Measurements from ENCODE around the gene MARK1. TPM values are rescaled to one million over a fixed set of nuclear protein-coding genes. Genes with fewer than 3 reads are reported as not detected.
"Not testable (repeated sequence)": the region's sequence is repeated elsewhere in the genome, so short reads cannot be mapped to it uniquely, and the experiment has no call there.

Gene MARK1
- total RNA-seq, 1 donor from 2014 or later = 6.1 TPM

- ATAC-seq = no peak
These were observed 1.6 kb downstream of the MARK1 start for GRCh38 chr1:220529521-220530020.

GRCh38 chr1:220533504-220534109 lies 5.7 kb downstream of the MARK1 start:
- ATAC-seq = no peak

DNA sequence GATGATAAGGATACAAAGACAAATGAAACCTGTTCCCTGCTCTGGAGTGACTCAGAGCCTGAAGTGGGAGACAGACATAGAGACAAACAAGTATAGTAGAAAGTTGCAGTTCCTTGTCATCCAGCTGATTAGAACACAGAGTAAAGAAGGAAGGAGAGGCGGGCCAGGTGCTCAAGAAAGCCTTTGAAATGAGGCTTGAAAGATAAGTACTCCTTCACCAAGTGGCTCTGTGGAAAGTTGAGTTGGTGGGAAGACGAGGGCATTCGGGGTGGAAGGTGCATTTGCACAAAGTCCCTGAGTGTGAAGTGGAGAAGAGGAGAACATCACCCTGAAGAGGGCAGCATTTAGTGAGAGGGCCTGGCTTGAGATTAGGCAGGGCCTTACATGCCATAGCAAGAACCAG lies 17.0 kb downstream of the MARK1 start:
- ATAC-seq = peak; percentile 69

- ATAC-seq = no peak
These were observed 23.0 kb downstream of the MARK1 start for GRCh38 chr1:220550811-220551399.

DNA sequence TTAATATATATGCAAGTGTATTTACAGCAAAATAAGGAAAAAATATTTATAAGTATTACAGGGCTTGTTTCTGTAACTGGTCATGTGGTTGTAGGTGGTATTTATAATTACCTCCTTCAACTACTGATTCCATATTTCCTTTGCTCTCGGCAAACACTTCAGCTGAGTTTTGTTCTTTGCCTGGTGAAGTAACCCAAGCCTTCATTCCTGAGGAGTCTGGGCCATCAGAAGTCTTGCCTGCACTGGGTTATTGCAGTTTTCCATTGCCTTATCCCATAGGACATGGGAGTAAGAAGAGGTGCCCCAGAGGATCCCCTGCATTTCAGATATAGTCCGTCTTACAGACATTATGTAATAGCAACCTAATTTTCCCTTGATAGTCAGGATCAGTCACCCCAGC lies 23.8 kb downstream of the MARK1 start:
- ATAC-seq = no peak

- ATAC-seq = peak; percentile 76
These were observed 24.8 kb downstream of the MARK1 start for GRCh38 chr1:220552672-220553260.

DNA sequence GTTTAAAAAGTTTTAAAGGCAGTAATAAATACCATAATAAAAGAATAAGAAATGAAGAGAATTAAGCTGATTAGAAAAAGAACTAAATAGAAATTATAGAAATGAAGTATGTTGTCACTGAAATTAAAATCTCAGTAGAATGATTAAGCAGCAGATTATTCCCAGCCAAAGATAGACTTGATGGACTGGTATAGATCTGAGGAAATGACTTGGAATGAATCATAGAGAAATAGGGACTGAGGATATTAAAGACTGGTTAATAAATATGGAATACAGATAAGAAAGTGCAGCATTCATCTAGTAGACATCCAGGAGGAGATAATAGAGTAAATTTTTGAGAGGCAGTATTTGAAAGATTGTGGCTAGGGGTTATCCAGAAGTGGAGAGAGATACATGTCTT lies 28.7 kb downstream of the MARK1 start:
- ATAC-seq = peak; percentile 59

- ATAC-seq = no peak
These were observed 35.6 kb downstream of the MARK1 start for GRCh38 chr1:220563564-220563963.

- ATAC-seq = no peak
These were observed 36.3 kb downstream of the MARK1 start for GRCh38 chr1:220564216-220564615.

DNA sequence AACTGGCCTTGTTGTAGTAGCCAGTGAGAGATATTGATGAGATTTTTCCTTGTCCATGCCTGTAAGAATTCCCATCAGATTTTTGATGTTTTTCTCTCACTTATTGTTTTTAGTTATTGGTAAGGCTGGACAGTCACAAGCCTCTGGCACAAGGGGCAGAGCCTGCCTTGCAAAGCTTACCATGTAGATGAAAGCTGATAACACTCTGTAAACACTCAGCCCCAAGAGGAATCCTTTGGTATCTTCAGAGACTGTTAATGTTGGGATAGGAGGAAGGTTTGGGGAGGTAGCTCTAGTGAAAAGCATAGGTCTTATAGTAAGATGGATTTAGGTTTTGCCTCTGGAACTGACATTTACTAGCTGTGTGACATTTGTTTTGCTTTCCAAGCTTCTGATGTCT lies 37.7 kb downstream of the MARK1 start:
- ATAC-seq = no peak

DNA sequence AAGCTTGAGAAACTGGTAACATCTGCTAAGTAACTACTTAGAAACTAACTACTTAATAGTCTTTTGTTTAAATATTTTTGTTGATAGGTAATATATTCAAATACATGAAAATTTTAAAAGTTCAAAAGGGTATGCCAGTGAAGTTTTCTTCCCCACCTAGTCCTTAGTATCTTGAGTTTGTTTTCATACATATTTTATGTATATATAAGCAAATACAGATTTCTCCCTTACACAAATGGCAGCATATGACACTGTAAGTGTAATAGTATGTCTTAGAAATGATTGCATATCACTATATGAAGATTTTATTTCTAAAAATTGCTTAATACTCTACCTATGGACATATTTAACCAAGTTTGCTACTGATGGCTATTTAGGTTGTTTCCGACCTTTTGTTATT lies 38.9 kb downstream of the MARK1 start:
- ATAC-seq = no peak

DNA sequence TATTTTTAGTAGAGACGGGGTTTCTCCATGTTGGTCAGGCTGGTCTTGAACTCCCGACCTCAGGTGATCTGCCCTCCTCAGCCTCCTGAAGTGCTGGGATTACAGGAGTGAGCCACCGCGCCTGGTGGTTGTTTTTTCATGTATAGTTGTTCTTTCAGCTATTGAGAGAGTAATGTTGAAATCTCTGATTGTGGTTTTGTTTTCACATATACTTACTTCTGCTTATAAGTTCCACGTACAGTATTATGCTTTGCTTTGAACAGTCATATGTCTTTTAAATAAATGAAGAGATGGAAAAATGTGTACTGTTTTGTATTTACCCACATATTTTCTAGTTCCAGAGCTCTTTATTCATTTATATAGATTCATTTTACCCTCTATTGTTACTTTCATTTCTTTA lies 44.5 kb downstream of the MARK1 start:
- ATAC-seq = no peak

DNA sequence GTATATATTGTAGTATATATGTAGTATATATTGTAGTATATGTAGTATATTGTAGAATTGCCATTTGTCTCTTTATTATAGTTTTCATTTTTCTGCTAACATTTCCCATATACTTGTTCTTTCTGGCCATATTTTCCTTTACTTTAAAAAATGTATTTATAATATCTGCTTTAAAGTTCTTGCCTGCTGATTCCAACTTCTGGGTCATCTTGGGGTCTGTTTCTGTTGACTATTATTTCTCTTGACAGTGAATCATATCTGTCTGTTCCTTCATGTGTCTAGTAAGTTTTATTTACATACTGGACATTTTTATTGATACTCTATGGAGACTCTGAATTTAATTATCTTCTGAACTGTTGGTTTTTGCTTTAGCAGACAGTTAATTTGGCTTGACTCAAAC lies 45.9 kb downstream of the MARK1 start:
- ATAC-seq = no peak

DNA sequence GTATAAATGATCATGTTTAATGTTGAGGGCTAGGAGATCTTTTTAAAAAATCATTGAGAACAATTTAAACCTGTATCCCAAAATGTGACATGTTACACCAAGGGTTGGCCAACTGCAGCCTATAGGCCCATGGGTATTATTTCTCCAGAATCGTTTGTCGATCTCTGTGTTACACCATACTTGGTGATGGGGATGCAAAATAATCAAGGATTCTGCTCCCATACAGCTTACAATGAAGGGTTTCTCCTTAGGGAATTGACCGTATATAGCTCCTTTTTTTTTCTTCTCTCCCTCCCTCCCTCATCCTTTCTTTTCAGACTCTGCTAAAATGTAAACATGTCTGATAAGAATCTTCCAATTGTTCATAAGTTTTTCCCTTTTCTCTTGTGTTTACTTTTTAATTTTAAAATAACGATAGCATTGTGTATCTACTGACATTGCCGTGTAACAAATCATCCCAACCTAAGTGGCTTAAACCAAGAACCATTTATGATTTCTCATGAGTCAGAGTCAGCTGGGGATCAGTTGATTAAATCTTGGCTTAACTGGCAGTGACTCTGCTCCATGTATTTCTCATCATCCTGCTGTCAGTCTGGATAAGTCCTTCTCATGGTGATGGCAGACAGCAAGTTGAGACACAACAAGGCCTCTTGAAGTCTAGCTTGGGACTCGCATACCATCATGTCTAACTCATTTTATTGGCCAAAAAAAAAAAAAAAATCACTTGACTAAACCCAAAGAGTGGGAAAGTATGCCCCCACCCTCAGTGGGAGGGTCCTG lies 48.0 kb downstream of the MARK1 start:
- peak; percentile 84 for ATAC-seq

DNA sequence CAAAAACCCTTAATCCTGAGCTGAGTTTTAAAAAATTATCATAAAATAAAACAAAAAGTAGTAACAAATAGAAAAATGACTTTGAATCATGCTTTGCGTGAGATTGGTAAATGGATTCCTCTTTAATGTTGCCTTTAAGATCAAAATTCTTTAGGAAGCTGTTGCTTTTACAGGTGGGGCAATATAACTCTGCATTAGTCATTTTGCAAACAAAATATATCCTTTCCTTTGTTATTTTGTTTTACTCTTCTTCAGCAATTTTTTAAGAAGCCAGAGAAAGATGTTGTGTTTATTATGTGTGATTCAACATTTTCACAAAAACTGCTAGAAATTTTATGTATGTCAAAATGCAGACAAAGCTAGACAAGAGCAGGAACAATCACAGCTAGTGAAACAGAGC lies 50.0 kb downstream of the MARK1 start:
- peak; percentile 31 for ATAC-seq

GRCh38 chr1:220579317-220579716 lies 51.4 kb downstream of the MARK1 start:
- peak; percentile 94 for ATAC-seq

GRCh38 chr1:220592714-220593113 lies 64.8 kb downstream of the MARK1 start:
- ATAC-seq = no peak

- no peak for ATAC-seq
These were observed 66.4 kb downstream of the MARK1 start for GRCh38 chr1:220594356-220594755.

- peak; percentile 71 for ATAC-seq
These were observed 67.2 kb downstream of the MARK1 start for GRCh38 chr1:220595179-220595578.

GRCh38 chr1:220604926-220605325 lies 77.0 kb downstream of the MARK1 start:
- ATAC-seq = no peak

- not testable (repeated sequence) for ATAC-seq
These were observed 77.7 kb downstream of the MARK1 start for GRCh38 chr1:220605651-220606050.

DNA sequence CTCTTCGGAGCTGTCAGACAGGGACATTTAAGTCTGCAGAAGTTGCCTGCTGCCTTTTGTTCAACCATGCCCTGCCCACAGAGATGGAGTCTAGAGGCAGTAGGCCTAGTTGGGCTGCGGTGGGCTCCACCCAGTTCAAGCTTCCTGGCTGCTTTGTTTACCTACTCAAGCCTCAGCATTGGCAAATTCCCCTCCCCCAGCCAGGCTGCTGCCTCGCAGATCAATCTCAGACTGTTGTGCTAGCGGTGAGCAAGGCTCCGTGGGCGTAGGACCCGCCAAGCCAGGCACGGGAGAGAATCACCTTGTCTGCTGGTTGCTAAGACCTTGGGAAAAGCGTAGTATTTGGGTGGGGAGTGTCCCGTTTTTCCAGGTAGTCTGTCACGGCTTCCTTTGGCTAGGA lies 83.2 kb downstream of the MARK1 start:
- ATAC-seq = not testable (repeated sequence)

GRCh38 chr1:220616836-220617235 lies 88.9 kb downstream of the MARK1 start:
- no peak for ATAC-seq

Measured in esophagus mucosa (tissue), 1 donor.